Ectodermal cell (in vitro differentiated cells): ENCODE results near the gene CCDC122.

Source experiments
- H3K27ac ChIP-seq: 2 replicates; pipeline ENCODE4 v1.7.0; 2013; ENCODE audit warnings: mild to moderate bottlenecking, low read depth, low read length; ENCODE audit not compliant: insufficient read depth, poor library complexity, severe bottlenecking
- H3K27me3 ChIP-seq: 2 replicates; pipeline ENCODE4 v1.7.0; 2013; ENCODE audit warnings: mild to moderate bottlenecking, low read length; ENCODE audit not compliant: insufficient read depth, control insufficient read depth, poor library complexity, severe bottlenecking
- H3K36me3 ChIP-seq: one replicate; pipeline ENCODE4 v1.7.0; 2013; ENCODE audit warnings: low read length; ENCODE audit not compliant: control insufficient read depth, insufficient read depth
- H3K4me1 ChIP-seq: one replicate; pipeline ENCODE4 v1.7.0; 2013; ENCODE audit warnings: low read length; ENCODE audit not compliant: control insufficient read depth, insufficient read depth
- H3K4me3 ChIP-seq: 2 replicates; pipeline ENCODE4 v1.7.0; 2013; ENCODE audit warnings: low read depth, low read length, control low read depth; ENCODE audit not compliant: insufficient read depth
- H3K9me3 ChIP-seq: 2 replicates; pipeline ENCODE4 v1.7.0; 2013; ENCODE audit warnings: mild to moderate bottlenecking, low read length, moderate library complexity; ENCODE audit not compliant: control insufficient read depth
- WGBS, 2 experiments: methylation state at CpG; one replicate each; pipeline ENCODE4 v1.1.7; 2013; ENCODE audit warnings: missing lambda C conversion rate in 2 of 2; 5-methylcytosine and 5-hydroxymethylcytosine counted together

Gene CCDC122

GRCh38 chr13:43877766-43878165, 1.8 kb downstream of the CCDC122 start:
- 88% methylated on average over 1 of the region's 1 CpG; no CpG with 5 or more reads in 1 of the 2 experiments for WGBS, 2 experiments
- H3K4me3 ChIP-seq = no peak overlapping the region
- H3K27ac ChIP-seq = no peak overlapping the region
- peaks cover 5% of the 10 kb centered on the region for H3K4me1 ChIP-seq
- no peaks in the 10 kb centered on the region for H3K36me3 ChIP-seq
- H3K9me3 ChIP-seq = no peaks in the 10 kb centered on the region
- H3K27me3 ChIP-seq = peaks cover 22% of the 10 kb centered on the region

- H3K4me1 ChIP-seq = peaks cover 5% of the 10 kb centered on the region
- no peaks in the 10 kb centered on the region for H3K36me3 ChIP-seq
- H3K4me3 ChIP-seq = no peak overlapping the region
- H3K27ac ChIP-seq = no peak overlapping the region
- no peaks in the 10 kb centered on the region for H3K9me3 ChIP-seq
- peaks cover 22% of the 10 kb centered on the region for H3K27me3 ChIP-seq
These were observed 2.2 kb downstream of the CCDC122 start for GRCh38 chr13:43877326-43877725.

- H3K27me3 ChIP-seq = peaks cover 20% of the 10 kb centered on the region
- H3K36me3 ChIP-seq = no peaks in the 10 kb centered on the region
- no peaks in the 10 kb centered on the region for H3K9me3 ChIP-seq
- H3K4me1 ChIP-seq = peaks cover 5% of the 10 kb centered on the region
- no peak overlapping the region for H3K4me3 ChIP-seq
- no peak overlapping the region for H3K27ac ChIP-seq
- WGBS, 2 experiments = 95 to 98% methylated on average over 2 of the region's 2 CpGs
These were observed 3.2 kb downstream of the CCDC122 start for GRCh38 chr13:43876366-43876765.

- no peak overlapping the region for H3K27ac ChIP-seq
- H3K4me3 ChIP-seq = no peak overlapping the region
- peaks cover 2% of the 10 kb centered on the region for H3K27me3 ChIP-seq
- H3K4me1 ChIP-seq = peaks cover 5% of the 10 kb centered on the region
- H3K9me3 ChIP-seq = no peaks in the 10 kb centered on the region
- no peaks in the 10 kb centered on the region for H3K36me3 ChIP-seq
- WGBS, 2 experiments = 55 to 78% methylated on average over 1 to 2 of the region's 2 CpGs
These were observed 4.9 kb downstream of the CCDC122 start for GRCh38 chr13:43874504-43875092.

GRCh38 chr13:43872181-43872580, 7.4 kb downstream of the CCDC122 start:
- Histone ChIP-seq H3K27me3 (no peaks in the 10 kb centered on the region), H3K4me3 (no peak overlapping the region), H3K36me3 (no peaks in the 10 kb centered on the region), H3K27ac (no peak overlapping the region), H3K4me1 (no peaks in the 10 kb centered on the region), H3K9me3 (no peaks in the 10 kb centered on the region)
- 79 to 93% methylated on average over 1 of the region's 1 CpG for WGBS, 2 experiments

GRCh38 chr13:43865892-43866291, 13.6 kb downstream of the CCDC122 start:
- no peaks in the 10 kb centered on the region for H3K4me1 ChIP-seq
- no peak overlapping the region for H3K4me3 ChIP-seq
- no peaks in the 10 kb centered on the region for H3K9me3 ChIP-seq
- no peak overlapping the region for H3K27ac ChIP-seq
- H3K27me3 ChIP-seq = no peaks in the 10 kb centered on the region
- WGBS, 2 experiments = 95 to 100% methylated on average over 3 to 4 of the region's 4 CpGs
- no peaks in the 10 kb centered on the region for H3K36me3 ChIP-seq

- WGBS, 2 experiments = 99 to 100% methylated on average over 1 to 3 of the region's 4 CpGs
- H3K36me3 ChIP-seq = no peaks in the 10 kb centered on the region
These were observed 14.6 kb downstream of the CCDC122 start for GRCh38 chr13:43864921-43865320.

GRCh38 chr13:43861863-43862262, 17.7 kb downstream of the CCDC122 start:
- no peak overlapping the region for H3K27ac ChIP-seq
- no peaks in the 10 kb centered on the region for H3K27me3 ChIP-seq
- no peak overlapping the region for H3K4me3 ChIP-seq
- H3K4me1 ChIP-seq = no peaks in the 10 kb centered on the region
- no peaks in the 10 kb centered on the region for H3K36me3 ChIP-seq
- 87 to 100% methylated on average over 1 of the region's 1 CpG for WGBS, 2 experiments
- H3K9me3 ChIP-seq = no peaks in the 10 kb centered on the region

More at GRCh38 chr13:43864921-43865320, 14.6 kb downstream of the CCDC122 start:
- no peak overlapping the region for H3K4me3 ChIP-seq
- no peaks in the 10 kb centered on the region for H3K27me3 ChIP-seq
- H3K9me3 ChIP-seq = no peaks in the 10 kb centered on the region
- H3K4me1 ChIP-seq = no peaks in the 10 kb centered on the region
- no peak overlapping the region for H3K27ac ChIP-seq

GRCh38 chr13:43852923-43853404, 26.6 kb downstream of the CCDC122 start:
- Histone ChIP-seq H3K4me1 (no peaks in the 10 kb centered on the region), H3K4me3 (no peak overlapping the region), H3K27me3 (no peaks in the 10 kb centered on the region), H3K27ac (no peak overlapping the region), H3K36me3 (peaks cover 4% of the 10 kb centered on the region), H3K9me3 (peaks cover 6% of the 10 kb centered on the region)
- WGBS, 2 experiments = 92 to 93% methylated on average over 1 of the region's 1 CpG

- Histone ChIP-seq H3K27ac (no peak overlapping the region), H3K4me1 (no peaks in the 10 kb centered on the region), H3K27me3 (no peaks in the 10 kb centered on the region), H3K36me3 (peaks cover 4% of the 10 kb centered on the region), H3K9me3 (peaks cover 6% of the 10 kb centered on the region), H3K4me3 (no peak overlapping the region)
- WGBS, 2 experiments = 100% methylated on average over 1 of the region's 1 CpG
These were observed 28.7 kb downstream of the CCDC122 start for GRCh38 chr13:43850873-43851272.
